ENCODE results near the gene BOC.

GRCh38 chr3:113204371-113204770, 7.0 kb upstream of the BOC start:
- TF ChIP-seq RAD21 (IDR thresholded peaks at IDR 0.05; ENCODE audit: insufficient read depth, low read depth, low read length) (no peak), CTCF (IDR thresholded peaks at IDR 0.05 in 2 of 3, conservative IDR thresholded peaks at IDR 0.05 in 1 of 3; ENCODE audit: control insufficient read depth in 2 of 3, extremely low read depth in 1 of 3, insufficient read depth in 1 of 3, low read depth in 3 of 3, low read length in 3 of 3) (no peak), MXI1 (IDR thresholded peaks at IDR 0.05; ENCODE audit: low read depth, low read length) (no peak)

Measured in GM12878 (cell line).